ENCODE measurements around the gene HSD3B7. TPM values are rescaled to one million over a fixed set of nuclear protein-coding genes. Genes with fewer than 3 reads are reported as not detected.

HSD3B7 gene
- total RNA-seq, 1 experiment from 2014 or later = 5.5 TPM

DNA sequence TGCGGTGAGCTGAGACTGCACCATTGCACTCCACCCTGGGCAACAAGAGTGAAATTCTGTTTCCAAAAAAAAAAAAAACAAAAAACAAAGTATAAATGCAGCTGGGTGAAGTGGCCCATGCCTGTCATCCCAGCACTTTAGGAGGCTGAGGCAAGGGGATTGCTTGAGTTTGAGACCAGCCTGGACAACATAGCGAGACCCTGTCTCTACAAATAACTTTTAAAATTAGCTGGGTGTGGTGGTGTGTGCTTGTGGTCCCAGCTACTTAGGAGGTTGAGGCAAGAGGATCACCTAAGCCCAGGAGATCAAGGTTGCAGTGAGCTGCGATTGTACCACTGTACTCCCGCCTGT lies 38.2 kb downstream of the HSD3B7 start:
- Histone ChIP-seq H3T11ph (ENCODE audit: low read length) (no peak overlapping the region), H3K27ac (ENCODE audit: insufficient read length, low read depth, low read length) (no peak overlapping the region), H4K8ac (replicated peaks; ENCODE audit: insufficient read length, low read depth, low read length) (no peak overlapping the region), H2AFZ (ENCODE audit: low read length) (no peak overlapping the region), H4K5ac (ENCODE audit: insufficient read length, low read depth, low read length) (no peak overlapping the region), H3K14ac (ENCODE audit: insufficient read depth, low read length) (no peak overlapping the region), H3K9me3 (ENCODE audit: control insufficient read depth, low read depth, low read length) (no peaks in the 10 kb centered on the region), H3K4ac (ENCODE audit: low read depth, low read length) (no peak overlapping the region), H3K79me2 (ENCODE audit: insufficient read depth, low read length) (no peaks in the 10 kb centered on the region), H4K20me1 (ENCODE audit: control insufficient read depth, insufficient read depth, insufficient read length) (no peaks in the 10 kb centered on the region), H2BK15ac (ENCODE audit: low read depth, low read length) (no peak overlapping the region), H3K18ac (ENCODE audit: insufficient read length, low read depth, low read length) (no peak overlapping the region), H3K9ac (ENCODE audit: extremely low read depth, insufficient read length, low read length) (no peak overlapping the region), H3K56ac (ENCODE audit: insufficient read length, low read depth, low read length) (no peak overlapping the region), H3K23ac (ENCODE audit: insufficient read length, low read depth, low read length) (no peak overlapping the region), H3K4me1 (ENCODE audit: insufficient read depth, low read length) (no peaks in the 10 kb centered on the region), H4K91ac (ENCODE audit: insufficient read length, low read depth, low read length) (no peak overlapping the region), H3K27me3 (ENCODE audit: insufficient read depth, low read length) (no peaks in the 10 kb centered on the region), H3K79me1 (ENCODE audit: insufficient read depth, low read depth, low read length, poor library complexity, severe bottlenecking) (no peaks in the 10 kb centered on the region), H2BK20ac (ENCODE audit: low read depth, low read length, poor library complexity, severe bottlenecking) (no peak overlapping the region), H2AK5ac (ENCODE audit: insufficient read length, low read length) (no peak overlapping the region), H3K23me2 (ENCODE audit: insufficient read length, low read depth, low read length, poor library complexity, severe bottlenecking) (no peaks in the 10 kb centered on the region), H2BK120ac (ENCODE audit: low read depth, low read length, poor library complexity, severe bottlenecking) (no peak overlapping the region), H2BK12ac (ENCODE audit: insufficient read length, low read depth, low read length) (no peak overlapping the region), H3K4me2 (ENCODE audit: insufficient read depth, insufficient read length, low read length) (no peak overlapping the region), H2BK5ac (ENCODE audit: insufficient read length, low read length) (no peak overlapping the region)
- H3K27me3 Mint-ChIP-seq (ENCODE audit: low read depth) = no peaks in the 10 kb centered on the region; the same call in 1 of the 2 replicates
- no CpG with 5 or more reads among the region's 4 CpGs for WGBS (ENCODE audit: extremely low coverage, insufficient read length, low lambda C conversion rate)
- H3K36me3 Mint-ChIP-seq (ENCODE audit: insufficient read depth in 1 of 3, low read depth in 3 of 3) = no peaks in the 10 kb centered on the region
- no peaks in the 10 kb centered on the region for H3K9me3 Mint-ChIP-seq
- no peak for DNase-seq
- TF ChIP-seq, protein P1, sequence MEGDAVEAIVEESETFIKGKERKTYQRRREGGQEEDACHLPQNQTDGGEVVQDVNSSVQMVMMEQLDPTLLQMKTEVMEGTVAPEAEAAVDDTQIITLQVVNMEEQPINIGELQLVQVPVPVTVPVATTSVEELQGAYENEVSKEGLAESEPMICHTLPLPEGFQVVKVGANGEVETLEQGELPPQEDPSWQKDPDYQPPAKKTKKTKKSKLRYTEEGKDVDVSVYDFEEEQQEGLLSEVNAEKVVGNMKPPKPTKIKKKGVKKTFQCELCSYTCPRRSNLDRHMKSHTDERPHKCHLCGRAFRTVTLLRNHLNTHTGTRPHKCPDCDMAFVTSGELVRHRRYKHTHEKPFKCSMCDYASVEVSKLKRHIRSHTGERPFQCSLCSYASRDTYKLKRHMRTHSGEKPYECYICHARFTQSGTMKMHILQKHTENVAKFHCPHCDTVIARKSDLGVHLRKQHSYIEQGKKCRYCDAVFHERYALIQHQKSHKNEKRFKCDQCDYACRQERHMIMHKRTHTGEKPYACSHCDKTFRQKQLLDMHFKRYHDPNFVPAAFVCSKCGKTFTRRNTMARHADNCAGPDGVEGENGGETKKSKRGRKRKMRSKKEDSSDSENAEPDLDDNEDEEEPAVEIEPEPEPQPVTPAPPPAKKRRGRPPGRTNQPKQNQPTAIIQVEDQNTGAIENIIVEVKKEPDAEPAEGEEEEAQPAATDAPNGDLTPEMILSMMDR (conservative IDR thresholded peaks at IDR 0.05) = no peak
- no peak overlapping the region for H3K27ac Mint-ChIP-seq
- H3K4me1 Mint-ChIP-seq = peaks cover 0 to 6% of the 10 kb centered on the region in 2 experiments; a peak in 2 of 4 replicates
- H3K4me3 Mint-ChIP-seq = no peak overlapping the region
